Loucy (cell line): ENCODE results near the gene CPD.

Experiments
- H2AFZ ChIP-seq: fragments of 200-600 bp; sonication (generic); 2 replicates; pipeline ENCODE4 v1.6.0; 2016; ENCODE audit warnings: antibody characterized with exemption, mild to moderate bottlenecking, low read length, moderate library complexity
- H3F3A ChIP-seq: fragments of 200-600 bp; 2 replicates; pipeline ENCODE4 v1.6.0; 2016; ENCODE audit warnings: antibody characterized with exemption, low read depth, mild to moderate bottlenecking
- H3K27me3 ChIP-seq: fragments of 200-600 bp; sonication (generic); 2 replicates; pipeline ENCODE4 v1.6.1; 2014; ENCODE audit warnings: low read length, mild to moderate bottlenecking; ENCODE audit not compliant: insufficient read depth, poor library complexity, severe bottlenecking
- H3K36me3 ChIP-seq: fragments of 200-600 bp; sonication (generic); 2 replicates; pipeline ENCODE4 v1.6.1; 2016; ENCODE audit warnings: low read length; ENCODE audit not compliant: insufficient read depth
- H3K4me1 ChIP-seq: fragments of 200-600 bp; sonication (generic); 2 replicates; pipeline ENCODE4 v1.5.1; 2014; ENCODE audit warnings: low read length, mild to moderate bottlenecking; ENCODE audit not compliant: insufficient read depth, poor library complexity, severe bottlenecking
- H3K4me2 ChIP-seq: fragments of 200-600 bp; sonication (generic); 2 replicates; pipeline ENCODE4 v1.6.0; 2014; ENCODE audit warnings: antibody characterized with exemption, low read length, low read depth, mild to moderate bottlenecking; ENCODE audit not compliant: poor library complexity, severe bottlenecking
- H3K4me3 ChIP-seq: fragments of 200-600 bp; sonication (generic); 2 replicates; pipeline ENCODE4 v1.5.1; 2014; ENCODE audit warnings: low read length, mild to moderate bottlenecking, mixed read lengths; ENCODE audit not compliant: poor library complexity, severe bottlenecking
- H3K79me2 ChIP-seq: fragments of 200-600 bp; sonication (generic); 2 replicates; pipeline ENCODE4 v1.6.1; 2014; ENCODE audit warnings: low read length; ENCODE audit not compliant: insufficient read depth
- H3K9ac ChIP-seq: fragments of 200-600 bp; sonication (generic); 2 replicates; pipeline ENCODE4 v1.6.0; 2014; ENCODE audit warnings: mild to moderate bottlenecking, low read depth, low read length, moderate library complexity; ENCODE audit not compliant: poor library complexity, severe bottlenecking
- H3K9me2 ChIP-seq: fragments of 200-600 bp; sonication (generic); replicated peaks from 2 replicates; pipeline ENCODE4 v1.6.1; 2016; ENCODE audit warnings: low read depth, low read length, mixed read lengths
- H3K9me3 ChIP-seq: fragments of 200-600 bp; sonication (generic); 2 replicates; pipeline ENCODE4 v1.6.1; 2014; ENCODE audit warnings: mild to moderate bottlenecking, antibody characterized with exemption, low read length, low read depth; ENCODE audit not compliant: insufficient read depth
- H4K20me1 ChIP-seq: fragments of 200-600 bp; sonication (generic); 2 replicates; pipeline ENCODE4 v1.6.0; 2014; ENCODE audit warnings: antibody characterized with exemption, low read length, mild to moderate bottlenecking; ENCODE audit not compliant: insufficient read depth, poor library complexity, severe bottlenecking
- CTCF ChIP-seq: fragments of 200-600 bp; sonication (generic); conservative IDR thresholded peaks from 2 replicates; pipeline ENCODE4 v1.5.1; 2014; ENCODE audit warnings: mild to moderate bottlenecking, antibody characterized with exemption, low read length
- EZH2phosphoT487 ChIP-seq: fragments of 200-600 bp; IDR thresholded peaks from 2 replicates; pipeline ENCODE4 v1.6.1; 2018; ENCODE audit warnings: antibody characterized with exemption, mild to moderate bottlenecking, moderate library complexity, borderline replicate concordance

The CPD gene

GRCh38 chr17:30426292-30426691 is 47.6 kb downstream of the CPD start:
- peaks cover 37% of the 10 kb centered on the region; the same call in 1 of the 2 replicates for H3K36me3 ChIP-seq
- H3K9me2 ChIP-seq: no peaks in the 10 kb centered on the region
- no peaks in the 10 kb centered on the region for H3K4me1 ChIP-seq
- no peak overlapping the region for H3K4me3 ChIP-seq
- no peaks in the 10 kb centered on the region for H3K27me3 ChIP-seq
- H3K9me3 ChIP-seq: no peaks in the 10 kb centered on the region
- no peaks in the 10 kb centered on the region for H3K79me2 ChIP-seq
- no peak for TF ChIP-seq EZH2phosphoT487
- no peak overlapping the region for H2AFZ ChIP-seq
- no peaks in the 10 kb centered on the region for H4K20me1 ChIP-seq
- no peak overlapping the region for H3K4me2 ChIP-seq
- no peaks in the 10 kb centered on the region for H3F3A ChIP-seq
- H3K9ac ChIP-seq: no peak overlapping the region

GRCh38 chr17:30427611-30428010 is 48.9 kb downstream of the CPD start:
- Histone ChIP-seq H3K9me2 (no peaks in the 10 kb centered on the region), H3K4me3 (no peak overlapping the region), H3F3A (no peaks in the 10 kb centered on the region), H3K27me3 (no peaks in the 10 kb centered on the region), H3K9me3 (no peaks in the 10 kb centered on the region), H3K9ac (no peak overlapping the region), H4K20me1 (no peaks in the 10 kb centered on the region), H3K79me2 (no peaks in the 10 kb centered on the region), H3K4me2 (no peak overlapping the region), H3K36me3 (peaks cover 30% of the 10 kb centered on the region; the same call in 1 of the 2 replicates), H3K4me1 (no peaks in the 10 kb centered on the region), H2AFZ (no peak overlapping the region)
- no peak for TF ChIP-seq EZH2phosphoT487
- TF ChIP-seq CTCF: no peak

- H3K79me2 ChIP-seq: no peaks in the 10 kb centered on the region
- H3K27me3 ChIP-seq: no peaks in the 10 kb centered on the region
- H2AFZ ChIP-seq: no peak overlapping the region
- TF ChIP-seq CTCF (no peak), EZH2phosphoT487 (no peak)
- no peak overlapping the region for H3K4me3 ChIP-seq
- no peaks in the 10 kb centered on the region for H3K4me1 ChIP-seq
- H3K36me3 ChIP-seq: peaks cover 31% of the 10 kb centered on the region; the same call in 1 of the 2 replicates
- no peak overlapping the region for H3K9ac ChIP-seq
- no peaks in the 10 kb centered on the region for H3F3A ChIP-seq
- no peak overlapping the region for H3K4me2 ChIP-seq
- H4K20me1 ChIP-seq: no peaks in the 10 kb centered on the region
- H3K9me2 ChIP-seq: no peaks in the 10 kb centered on the region
- no peaks in the 10 kb centered on the region for H3K9me3 ChIP-seq
Measured at GRCh38 chr17:30429155-30429554, 50.4 kb downstream of the CPD start.

GRCh38 chr17:30433514-30433913 is 54.8 kb downstream of the CPD start:
- no peak for TF ChIP-seq CTCF
- TF ChIP-seq EZH2phosphoT487: no peak
- Histone ChIP-seq H4K20me1 (no peaks in the 10 kb centered on the region), H3F3A (no peaks in the 10 kb centered on the region), H3K4me3 (no peak overlapping the region), H3K4me1 (no peaks in the 10 kb centered on the region), H3K9me3 (no peaks in the 10 kb centered on the region), H3K9me2 (no peaks in the 10 kb centered on the region), H3K27me3 (no peaks in the 10 kb centered on the region), H2AFZ (no peak overlapping the region), H3K36me3 (peaks cover 37% of the 10 kb centered on the region; the same call in 1 of the 2 replicates), H3K9ac (no peak overlapping the region), H3K79me2 (no peaks in the 10 kb centered on the region), H3K4me2 (no peak overlapping the region)
